ENCODE data around the gene SPATA7. TPM values are rescaled to one million over a fixed set of nuclear protein-coding genes. Genes with fewer than 3 reads are reported as not detected.

Gene SPATA7
- total and polyA plus RNA-seq, 2 experiments from 2014 or later: 16.5 to 17.8 TPM

GRCh38 chr14:88351966-88352691, 33.3 kb upstream of the SPATA7 start (continued):
- TF ChIP-seq REST (IDR thresholded peaks at IDR 0.05; ENCODE audit: unreplicated experiment) (no peak), CREB1 (CRISPR knock-in tag; IDR thresholded peaks at IDR 0.05; ENCODE audit: low read depth) (no peak), ETS1 (IDR thresholded peaks at IDR 0.05) (no peak), NANOG (IDR thresholded peaks at IDR 0.05; ENCODE audit: borderline replicate concordance) (no peak), STAT1 (IDR thresholded peaks at IDR 0.05; ENCODE audit: unreplicated experiment) (no peak), POLR2AphosphoS5 (IDR thresholded peaks at IDR 0.05; ENCODE audit: low read depth) (no peak), EZH2 (IDR thresholded peaks at IDR 0.05; ENCODE audit: low read depth, unreplicated experiment) (no peak), ZNF114 (CRISPR knock-in tag; IDR thresholded peaks at IDR 0.05) (no peak), EZH2phosphoT487 (IDR thresholded peaks at IDR 0.05; ENCODE audit: unreplicated experiment) (no peak), CTCF (conservative IDR thresholded peaks at IDR 0.05; ENCODE audit: low read depth in 2 of 2) (no peak), ZNF331 (CRISPR knock-in tag; IDR thresholded peaks at IDR 0.05; ENCODE audit: low read depth) (no peak)

GRCh38 chr14:88352698-88353097, 32.8 kb upstream of the SPATA7 start:
- Histone ChIP-seq H2AFZ (peak overlapping the region; percentile 72), H3K4me2 (no peak overlapping the region), H3K9me2 (ENCODE audit: insufficient read depth) (no peaks in the 10 kb centered on the region; the same call in 1 of the 2 replicates), H3K4me1 (ENCODE audit: insufficient read depth) (no peaks in the 10 kb centered on the region), H3K36me3 (ENCODE audit: insufficient read depth) (no peaks in the 10 kb centered on the region), H3K79me2 (replicated peaks; ENCODE audit: insufficient read depth) (no peaks in the 10 kb centered on the region), H3K4me3 (no peak overlapping the region), H3K27ac (ENCODE audit: low read depth) (no peak overlapping the region), H3F3A (replicated peaks; ENCODE audit: low read depth) (no peaks in the 10 kb centered on the region), H3K27me3 (ENCODE audit: insufficient read depth) (no peaks in the 10 kb centered on the region), H4K20me1 (replicated peaks; ENCODE audit: insufficient read depth) (no peaks in the 10 kb centered on the region)
- Mint-ChIP-seq H3K4me1 (peaks cover 6% of the 10 kb centered on the region), H3K36me3 (ENCODE audit: low read depth) (no peaks in the 10 kb centered on the region), H3K4me3 (no peak overlapping the region), H3K27ac (no peak overlapping the region), H3K27me3 (ENCODE audit: insufficient read depth, low read depth, poor library complexity) (no peaks in the 10 kb centered on the region), H3K9me3 (no peaks in the 10 kb centered on the region)
- DNase-seq (ENCODE audit: low spot score) (no peak), ATAC-seq (no peak)
- TF ChIP-seq CTCF (conservative IDR thresholded peaks at IDR 0.05; ENCODE audit: low read depth in 2 of 2) (no peak), NANOG (IDR thresholded peaks at IDR 0.05; ENCODE audit: borderline replicate concordance) (no peak)

Measured in GM23338 (cell line).